HPDE6-E6E7 (cell line): ENCODE data around the gene URB1.
A peak's percentile ranks its signal among the peaks of the same experiment; 100 is the strongest.

ENCODE experiments used
- DNase-seq: peaks from one replicate; pipeline ENCODE4 v3.0.0; 2011; ENCODE audit warnings: missing footprints; ENCODE audit errors: extremely low spot score

The URB1 gene

DNA sequence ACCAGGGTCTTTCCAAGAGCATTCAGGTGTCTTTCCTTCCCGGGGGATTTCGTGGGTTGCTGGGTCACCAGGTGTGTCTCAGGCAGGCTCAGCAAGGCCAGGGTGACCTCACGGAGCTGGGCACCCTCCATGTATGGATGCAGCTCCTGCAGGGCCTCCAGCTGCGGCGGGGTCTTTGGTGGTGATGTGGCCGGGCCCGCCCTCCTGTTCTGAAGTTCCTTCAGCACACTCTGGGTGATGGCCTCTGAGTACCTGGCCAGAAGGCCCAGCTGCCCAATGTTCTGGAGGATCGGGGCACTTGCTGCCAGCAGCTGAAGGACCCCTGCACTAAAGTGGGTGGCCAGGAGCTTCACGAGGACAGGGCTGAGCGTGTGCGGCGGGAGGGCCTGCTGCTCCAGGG is 45.5 kb downstream of the URB1 start:
- DNase-seq, result no peak

DNA sequence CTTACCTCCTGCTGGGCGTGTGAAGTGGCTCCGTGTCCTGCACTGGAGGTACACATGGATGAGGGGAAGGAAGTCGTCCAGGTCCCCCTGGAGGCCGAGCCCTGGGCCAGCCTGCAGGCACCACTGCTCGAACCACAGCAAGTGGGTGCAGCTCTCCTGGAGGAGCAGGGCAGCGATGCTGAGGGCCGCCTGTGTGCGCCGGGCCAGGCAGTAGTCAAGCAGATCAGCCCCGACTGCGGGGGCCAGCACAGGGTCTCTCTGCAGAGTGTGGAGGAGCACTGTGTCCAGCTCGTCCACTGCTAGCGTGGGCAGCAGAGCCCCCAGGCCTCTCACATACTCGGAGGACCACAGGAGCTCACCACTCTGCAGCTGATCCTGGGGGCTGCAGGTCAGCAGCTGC is 45.9 kb downstream of the URB1 start:
- no peak for DNase-seq

DNA sequence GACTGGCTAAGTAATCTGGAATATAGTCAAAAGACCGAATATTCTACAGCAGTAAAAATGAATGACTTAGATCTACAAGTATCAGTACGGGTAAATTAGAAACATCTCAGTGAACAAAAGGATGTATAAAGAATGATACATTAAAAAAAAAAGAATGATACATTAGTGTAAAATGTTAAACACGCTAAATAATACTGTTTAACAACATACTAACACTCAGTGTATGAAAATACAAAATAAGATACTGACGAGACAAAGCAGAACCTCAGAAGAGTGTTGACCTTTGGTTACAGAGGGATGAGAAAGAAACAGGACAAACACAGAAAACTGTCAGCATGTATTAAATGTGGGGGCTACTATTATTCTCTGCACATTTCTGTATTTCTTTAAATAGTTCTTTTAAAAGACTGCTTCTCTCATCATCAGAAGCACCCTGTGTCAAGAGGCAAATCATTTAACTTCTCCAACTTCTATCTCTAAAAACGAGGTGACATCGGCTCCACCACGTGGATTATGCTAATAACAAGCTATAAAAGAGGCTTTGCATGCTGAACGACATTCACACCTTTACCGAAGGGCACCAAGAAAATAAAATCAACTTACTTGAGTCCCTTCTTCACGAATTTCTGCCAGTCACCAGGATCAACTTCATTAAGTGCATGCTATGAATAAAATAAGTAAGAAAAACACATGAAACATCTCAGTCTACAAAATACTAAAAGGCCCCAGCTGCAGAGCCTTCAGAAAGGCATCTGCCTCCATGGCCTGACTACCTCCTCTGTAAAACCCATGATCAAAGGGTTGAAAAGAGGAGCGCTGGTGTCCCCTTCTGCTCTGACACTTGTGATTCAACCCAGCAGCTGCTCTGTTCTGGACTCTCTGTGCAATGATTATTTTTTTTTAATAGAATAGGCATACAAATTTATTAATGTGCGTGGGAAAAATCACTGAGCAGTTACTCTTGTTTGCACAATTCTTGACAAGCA is 51.7 kb downstream of the URB1 start:
- no peak for DNase-seq

DNA sequence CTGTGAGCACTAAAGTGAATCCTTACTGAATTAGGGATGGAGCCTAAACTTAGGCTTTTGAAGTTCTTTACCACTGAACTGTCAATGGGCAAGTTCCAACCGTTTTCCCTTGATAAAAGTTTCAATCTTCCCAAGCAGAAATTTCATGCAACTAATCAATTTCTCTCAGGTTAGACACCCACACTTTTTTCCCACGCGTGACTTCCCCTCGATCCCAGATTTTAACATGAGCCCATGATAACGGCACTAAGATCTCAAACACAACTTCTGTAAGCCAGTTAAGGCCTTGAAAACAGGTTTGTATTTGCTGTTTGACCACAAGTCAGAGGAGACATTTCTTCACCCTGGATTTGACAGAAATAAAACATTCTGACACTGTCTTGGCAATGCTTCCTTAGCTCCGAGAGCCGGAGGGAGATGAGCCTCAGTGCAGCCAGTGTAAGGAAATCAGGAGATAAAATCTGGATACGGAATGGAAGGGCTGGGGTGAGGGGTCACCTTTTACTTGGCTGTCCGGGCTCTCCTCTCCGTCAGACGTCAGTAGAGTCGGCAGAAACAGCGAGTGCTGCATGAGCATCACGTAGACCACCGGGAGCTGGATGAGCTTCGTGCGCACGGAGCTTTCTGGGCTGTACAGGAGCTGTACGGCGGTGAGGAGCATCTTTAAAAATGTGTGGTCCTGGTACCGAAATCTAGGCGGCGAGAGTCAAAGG is 54.4 kb downstream of the URB1 start:
- DNase-seq, result no peak

DNA sequence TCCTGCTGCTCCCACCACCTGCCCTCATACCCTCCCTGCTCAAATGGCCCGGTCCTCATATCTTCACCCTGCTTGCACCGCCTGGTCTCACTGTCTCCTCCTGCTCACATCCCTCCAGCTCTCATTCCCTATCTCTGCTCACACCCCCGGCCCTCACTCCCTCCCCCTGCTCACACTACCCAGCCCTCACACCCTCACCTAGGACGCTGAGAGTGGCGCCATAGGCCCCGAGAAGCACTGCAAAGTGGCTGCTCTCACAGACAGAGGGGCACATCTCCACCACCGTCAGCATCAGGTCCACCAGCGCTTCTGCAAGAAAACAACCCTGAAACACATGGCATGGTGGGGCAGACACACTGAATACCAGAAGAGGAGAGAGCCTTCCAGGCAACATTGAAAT is 55.6 kb downstream of the URB1 start:
- DNase-seq, result no peak

DNA sequence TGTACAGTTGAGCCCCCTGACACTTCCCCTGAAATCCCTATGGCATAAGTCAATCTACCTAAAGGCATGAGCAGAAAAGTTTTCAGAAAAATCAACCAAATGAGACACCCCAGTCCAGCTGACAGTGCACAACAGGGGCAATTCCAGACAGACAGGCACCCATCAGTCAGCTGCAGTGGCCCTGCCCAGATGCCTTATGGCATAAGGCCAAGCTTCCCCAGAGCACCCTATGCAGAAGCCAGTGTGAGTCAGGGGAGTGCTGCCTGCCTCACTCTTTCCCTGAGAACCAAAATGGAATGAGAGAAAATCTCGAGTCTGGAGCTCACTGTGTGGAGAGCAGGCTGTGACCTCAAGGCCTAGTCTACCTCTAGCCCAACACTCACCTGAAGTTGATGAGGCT is 56.1 kb downstream of the URB1 start:
- peak; percentile 27 for DNase-seq

DNA sequence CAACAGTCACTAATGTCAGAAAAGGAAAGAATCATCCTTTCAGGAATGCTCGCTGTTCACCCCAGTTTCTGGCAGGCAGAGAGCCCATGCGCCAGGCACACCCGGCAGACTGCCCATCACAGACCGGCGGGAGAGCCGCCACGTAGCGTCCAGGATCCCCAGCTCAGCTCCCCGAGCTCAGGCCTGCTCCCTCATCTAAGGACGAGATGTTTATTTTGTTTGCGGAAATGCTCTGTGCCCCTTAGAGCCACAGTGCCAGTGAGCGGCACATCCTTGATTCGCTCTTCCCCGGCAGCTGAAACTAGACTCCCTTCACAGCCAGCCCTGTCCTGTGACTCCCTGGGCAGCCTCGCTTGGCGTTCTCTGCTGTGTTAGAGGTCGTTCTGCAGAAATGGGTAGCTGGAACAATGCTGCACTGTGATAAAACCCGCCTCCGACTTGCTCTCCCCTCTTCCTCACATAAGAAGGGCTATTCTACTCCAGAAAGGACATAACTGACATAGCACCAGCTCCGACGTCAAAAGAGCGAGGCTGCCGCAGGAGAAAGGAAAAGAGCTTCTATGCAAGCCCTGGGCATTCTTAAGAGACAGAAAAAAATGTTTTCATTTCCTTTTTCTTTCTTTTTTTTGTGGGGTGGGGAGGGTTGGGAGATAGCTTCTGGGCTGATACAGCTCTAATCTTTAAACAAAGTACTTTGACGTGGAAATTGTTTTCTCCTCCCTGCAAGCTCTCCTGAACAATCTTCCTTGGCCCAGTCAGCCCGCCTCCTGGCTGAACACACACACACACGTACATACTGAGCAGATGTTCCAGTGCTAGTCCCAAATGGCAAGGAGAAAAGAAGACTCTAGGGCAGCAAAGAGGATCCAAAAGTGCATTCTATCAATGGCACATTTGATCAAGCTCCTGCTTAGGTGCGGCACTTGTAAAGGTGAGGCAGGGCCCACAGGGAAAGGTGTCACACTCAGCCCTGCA is 56.9 kb downstream of the URB1 start:
- DNase-seq, result no peak

DNA sequence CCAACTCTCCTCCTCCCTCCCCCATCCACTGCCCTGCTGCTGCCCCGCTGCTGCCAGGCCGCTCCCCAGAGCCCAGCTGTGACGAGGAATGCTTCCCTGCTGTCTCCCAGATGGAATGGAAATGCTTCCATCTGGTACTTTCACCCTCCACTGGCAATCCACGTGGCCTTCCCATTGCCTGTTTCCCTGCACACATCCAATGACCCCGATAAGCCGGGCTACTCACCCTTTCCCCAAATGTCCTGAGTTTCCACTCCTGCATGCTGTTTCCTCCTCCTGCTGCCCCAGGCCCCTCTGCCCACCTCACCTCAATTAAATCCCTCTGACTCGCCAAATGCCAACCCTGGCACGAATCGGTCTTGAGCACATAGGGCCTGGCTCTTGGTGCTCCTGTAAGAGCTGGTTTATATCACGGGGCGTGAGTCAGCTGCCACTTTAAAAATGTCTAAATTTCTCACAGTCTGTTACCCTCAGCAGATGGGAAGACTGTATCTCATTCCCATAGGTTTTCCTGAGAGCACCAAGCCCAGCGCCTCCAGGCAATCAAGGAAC is 57.8 kb downstream of the URB1 start:
- DNase-seq, result no peak

DNA sequence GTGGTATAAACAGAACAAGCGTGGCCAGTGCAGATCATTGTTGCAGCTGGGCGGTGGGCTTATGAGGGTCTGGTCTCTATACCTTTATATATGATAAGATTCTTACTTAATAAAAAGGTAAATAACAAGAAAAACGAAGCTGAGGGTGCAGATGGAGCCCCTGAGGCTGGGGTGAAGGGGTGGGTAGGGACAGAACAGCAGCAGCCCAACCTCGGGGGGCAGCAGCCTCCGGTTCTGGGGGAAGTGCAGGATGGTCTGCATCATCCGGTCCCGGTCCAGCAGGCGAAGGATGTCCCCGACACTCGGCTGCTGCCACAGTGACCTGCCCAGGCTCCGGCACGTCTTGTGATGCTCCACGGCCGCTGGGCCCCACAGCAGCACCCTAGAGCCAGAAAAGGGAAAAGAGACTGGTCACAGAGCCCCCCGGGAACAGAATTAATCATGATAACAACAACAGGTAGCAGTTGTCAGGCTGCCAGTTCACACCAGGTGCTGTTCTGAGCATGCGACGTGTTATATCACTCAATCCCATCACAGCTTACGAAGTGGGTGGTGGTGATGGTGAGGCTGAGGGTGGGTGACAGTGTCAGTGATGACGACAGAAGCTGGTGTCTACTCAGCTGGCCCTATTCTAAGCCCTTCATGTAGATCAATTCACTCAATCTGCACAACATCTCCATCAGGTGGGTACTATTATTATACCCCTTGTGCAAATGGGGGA is 58.7 kb downstream of the URB1 start:
- no peak for DNase-seq

DNA sequence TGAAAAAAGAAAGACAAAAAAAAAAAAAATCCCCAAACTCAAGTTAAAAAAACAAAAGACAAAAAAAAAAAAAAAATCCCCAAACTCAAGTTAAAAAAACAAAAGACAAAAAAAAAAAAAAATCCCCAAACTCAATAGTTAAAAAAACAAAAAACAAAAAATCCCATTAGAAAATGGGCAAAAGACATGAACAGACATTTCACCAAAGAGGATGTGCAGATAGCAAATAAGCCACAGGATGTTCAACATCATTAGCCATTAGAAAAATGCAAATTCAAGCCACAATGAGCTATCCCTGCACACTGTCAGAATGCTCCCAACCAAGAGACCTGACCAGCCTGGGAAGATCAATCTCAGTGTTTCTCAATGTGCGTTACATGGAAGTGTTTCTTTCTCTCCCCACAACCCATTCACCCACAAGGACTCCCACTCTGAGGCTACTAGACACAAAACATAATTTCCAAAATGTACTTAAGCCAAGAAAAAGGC is 60.3 kb downstream of the URB1 start:
- DNase-seq, result no peak

DNA sequence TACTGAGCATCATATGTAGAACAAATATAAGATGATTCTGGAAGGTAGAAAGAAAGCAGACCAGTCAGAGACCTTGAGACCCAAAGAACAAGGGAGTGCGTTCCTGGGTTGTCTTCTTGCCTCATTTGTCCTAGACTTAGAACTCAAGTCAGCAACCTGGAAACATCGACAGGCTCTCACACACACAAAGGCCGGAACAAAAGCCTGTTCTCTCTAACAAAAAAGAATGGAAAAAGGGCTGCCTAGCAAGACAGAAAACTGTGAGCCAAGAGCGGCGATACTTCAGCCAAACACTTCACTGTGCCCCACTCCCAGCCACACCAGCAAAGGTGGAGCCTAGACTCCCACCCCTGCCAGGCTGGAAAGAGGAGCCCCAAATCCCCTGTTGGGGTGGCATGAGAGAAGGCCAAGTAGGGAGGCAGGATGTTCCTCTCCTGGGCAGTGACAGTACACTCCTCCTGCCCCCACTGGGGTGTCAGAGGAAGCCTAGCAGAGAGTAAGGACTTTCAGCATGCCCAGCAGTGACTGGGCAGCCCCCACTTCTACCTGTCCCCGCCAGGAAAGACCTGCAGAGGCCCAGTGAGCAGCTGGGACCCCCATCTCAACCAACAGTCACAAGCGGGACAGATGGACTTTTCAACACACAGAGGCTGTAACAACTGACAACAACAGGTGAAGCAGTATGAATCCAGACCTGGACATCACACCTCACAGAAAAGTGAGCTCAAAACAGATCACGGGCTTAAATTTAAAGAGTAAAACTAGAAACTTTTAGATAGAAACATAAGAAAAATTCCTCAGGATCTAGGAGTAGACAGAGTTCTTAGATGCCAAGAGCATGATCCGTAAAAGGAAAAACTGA is 61.1 kb downstream of the URB1 start:
- no peak for DNase-seq

DNA sequence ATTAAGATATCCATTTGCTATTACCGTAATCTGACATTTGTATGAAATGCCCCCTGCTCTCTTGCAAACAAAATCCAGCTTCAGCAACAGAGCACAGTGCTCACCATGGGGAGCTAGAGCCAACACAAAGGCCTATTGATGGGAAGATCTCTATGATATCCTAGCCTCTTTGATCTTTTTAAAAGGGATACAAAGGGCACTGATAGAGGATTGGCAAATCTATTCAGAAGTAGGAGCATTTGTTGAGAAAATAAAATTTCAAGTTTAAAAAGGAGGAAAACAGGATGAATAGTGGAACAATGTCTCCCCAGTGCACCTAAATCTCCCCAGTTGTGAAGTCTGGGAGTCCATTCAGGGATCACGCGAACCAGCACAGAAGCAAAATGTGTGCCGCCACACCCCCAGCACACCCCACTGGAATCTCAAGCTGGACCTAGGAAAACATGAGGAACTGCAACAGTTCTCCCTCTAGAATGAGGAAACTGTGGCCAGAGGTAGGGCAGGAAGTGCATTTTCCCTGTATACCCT is 62.0 kb downstream of the URB1 start:
- DNase-seq, result no peak

DNA sequence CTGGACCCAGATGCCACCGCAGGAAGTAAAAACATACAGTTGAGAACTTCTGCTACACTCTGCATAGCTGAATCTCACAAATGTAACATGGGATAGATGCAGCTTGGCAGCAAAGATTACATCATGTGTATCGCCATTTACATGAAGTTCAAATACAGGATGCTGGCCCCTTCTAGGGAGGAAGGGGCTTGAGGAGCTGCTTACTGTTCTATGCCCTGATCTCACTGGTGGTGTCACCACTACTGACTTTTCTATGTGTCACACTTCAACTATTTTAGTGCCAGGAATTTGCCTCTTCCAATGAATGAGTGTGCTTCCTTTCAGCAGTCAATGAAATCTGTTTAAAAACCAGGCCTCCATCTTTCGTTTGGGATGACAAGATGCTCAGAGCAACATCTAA is 63.0 kb downstream of the URB1 start:
- DNase-seq, result no peak

DNA sequence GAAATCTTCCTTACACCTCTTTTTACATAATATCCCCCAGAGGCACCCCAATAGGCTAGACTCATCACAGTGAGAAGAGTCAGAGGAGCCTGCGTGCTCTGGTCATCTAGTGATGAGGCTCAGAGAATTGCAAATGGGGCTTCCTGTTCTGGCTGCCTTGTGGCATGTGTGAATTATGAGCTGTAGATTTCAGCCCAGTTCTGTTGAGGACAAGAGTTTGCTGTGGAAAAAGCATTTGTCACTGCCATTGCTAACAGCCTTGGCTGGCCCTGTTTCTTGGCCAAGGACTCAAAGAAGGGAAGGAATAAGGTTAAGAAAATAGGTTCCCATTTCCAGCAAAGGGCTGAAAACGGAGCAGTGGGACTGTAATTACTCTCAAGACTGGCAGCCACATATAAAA is 63.5 kb downstream of the URB1 start:
- no peak for DNase-seq

DNA sequence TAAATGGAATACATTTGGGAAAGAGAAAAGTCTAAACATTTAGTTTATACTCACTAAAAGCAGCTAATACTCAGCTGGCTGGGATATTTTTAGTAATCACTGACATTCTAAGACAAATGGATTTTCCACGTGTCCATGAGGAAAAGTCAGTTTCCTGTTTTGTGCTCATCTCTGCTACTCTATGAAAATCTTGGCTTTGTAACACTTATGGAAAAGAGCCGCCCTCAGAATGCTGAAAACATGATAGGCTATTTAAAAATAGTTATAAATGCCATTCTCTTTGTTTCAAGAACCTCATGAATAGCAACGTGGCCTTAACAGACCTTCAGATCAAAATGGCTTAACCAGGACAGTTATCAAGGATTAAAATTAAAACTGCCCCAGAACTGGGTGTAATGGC is 64.2 kb downstream of the URB1 start:
- no peak for DNase-seq

DNA sequence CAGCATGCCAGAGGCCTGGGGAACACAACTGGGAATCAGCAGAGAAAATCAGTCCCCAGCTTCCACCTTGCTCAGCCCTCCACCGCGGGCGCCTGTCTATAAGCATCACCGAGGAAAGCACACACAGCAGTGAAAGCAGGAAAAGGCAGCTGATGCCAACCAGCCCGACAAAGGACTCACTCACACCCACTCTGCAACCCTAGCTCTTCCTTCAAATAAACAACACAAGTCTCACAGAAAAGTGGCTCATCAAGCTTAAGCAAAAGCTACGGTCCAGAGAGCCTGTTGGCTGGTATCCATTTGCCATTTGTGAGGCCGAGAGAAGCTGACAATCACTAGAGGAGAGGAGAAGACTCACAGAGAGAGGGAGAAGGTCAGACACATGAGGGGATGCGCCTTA is 67.1 kb downstream of the URB1 start:
- DNase-seq, result no peak

DNA sequence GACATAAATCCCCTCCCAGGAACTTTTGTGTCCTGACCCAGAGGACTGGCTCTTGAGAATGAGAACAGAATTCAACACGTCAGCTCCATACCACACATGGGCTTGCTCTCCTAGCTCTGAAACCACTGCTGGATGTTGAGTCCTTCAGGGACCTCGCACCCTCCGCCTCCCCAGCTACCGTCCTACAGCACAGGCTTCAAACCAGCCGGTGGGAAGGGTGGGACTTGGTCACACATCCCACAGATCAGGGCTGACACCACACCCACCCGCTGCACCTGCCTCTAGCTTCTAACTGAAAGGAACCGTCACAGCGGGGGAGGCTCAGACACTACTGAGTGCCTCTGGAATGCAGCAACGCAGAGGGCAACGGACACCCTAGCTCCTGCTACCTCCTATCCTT is 70.1 kb downstream of the URB1 start:
- no peak for DNase-seq

DNA sequence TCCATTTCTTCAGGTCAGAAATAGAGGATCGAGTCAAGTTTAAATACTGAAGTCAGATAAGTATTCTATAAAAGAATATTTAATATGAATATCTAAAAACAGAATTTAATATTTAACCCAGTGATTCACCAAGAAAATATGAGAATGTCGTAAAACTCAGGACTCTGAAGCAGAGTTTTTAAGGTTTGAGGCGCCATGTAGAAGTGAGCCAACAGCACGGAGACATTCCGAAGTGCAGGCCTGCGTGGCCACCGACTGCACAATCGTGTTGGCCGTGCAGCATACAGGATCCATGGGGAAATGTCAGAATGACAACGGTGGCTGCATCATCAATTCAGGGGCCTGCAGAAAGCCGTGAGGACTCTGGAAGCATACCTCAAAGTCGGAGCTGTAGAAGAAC is 70.7 kb downstream of the URB1 start:
- no peak for DNase-seq

DNA sequence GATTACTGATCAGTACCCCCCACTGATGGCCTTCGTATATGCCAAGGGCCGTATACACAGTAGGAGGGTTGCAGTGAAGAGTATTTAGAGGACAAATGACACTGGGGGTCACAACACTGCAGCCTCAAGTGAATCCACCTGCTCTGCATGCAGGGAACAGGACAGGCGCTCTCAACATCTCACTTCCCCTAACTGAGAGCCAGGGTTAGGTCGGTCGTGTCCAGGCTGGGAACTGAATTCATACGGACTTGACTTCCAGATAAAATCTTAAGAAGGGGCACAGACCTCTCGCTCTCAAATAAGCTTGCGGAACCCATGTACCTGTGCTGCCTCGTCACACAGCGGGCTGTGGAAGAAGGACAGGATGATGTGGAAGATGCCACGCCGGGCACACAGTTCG is 71.3 kb downstream of the URB1 start:
- DNase-seq, result no peak

DNA sequence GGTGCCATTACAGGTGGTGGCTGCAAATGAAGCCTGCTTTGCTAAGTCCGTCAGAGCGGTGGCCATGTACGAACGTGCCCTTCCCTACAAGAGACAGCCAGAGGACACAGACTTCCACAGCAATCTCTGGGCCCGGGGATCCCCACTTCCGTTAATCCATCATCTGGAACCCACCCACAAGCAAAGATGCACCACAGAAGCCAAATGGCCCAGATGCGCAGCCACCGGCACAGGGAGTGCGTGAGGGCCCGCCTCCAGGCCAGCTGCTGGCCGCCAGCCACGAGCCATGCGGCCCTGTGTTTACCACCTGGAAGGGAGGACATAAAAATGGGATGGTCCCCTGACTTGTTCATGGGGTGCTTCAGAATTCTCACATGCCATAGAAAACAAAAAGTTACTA is 72.1 kb downstream of the URB1 start:
- DNase-seq, result no peak
